Glutamatergic neuron (in vitro differentiated cells): ENCODE data around the gene MAMDC4. TPM values are rescaled to one million over a fixed set of nuclear protein-coding genes. Genes with fewer than 3 reads are reported as not detected.
A peak's percentile ranks its signal among the peaks of the same experiment; 100 is the strongest.
"Not testable (repeated sequence)": the region's sequence is repeated elsewhere in the genome, so short reads cannot be mapped to it uniquely, and the experiment has no call there.

ENCODE experiments used
- DNase-seq: peaks from one replicate; pipeline ENCODE4 v3.0.0; 2022
- H3K27ac Mint-ChIP-seq: one replicate; pipeline ENCODE4 v1.8.0; 2020; ENCODE audit warnings: mild to moderate bottlenecking, mixed read lengths, inconsistent platforms; ENCODE audit not compliant: unreplicated experiment
- H3K27me3 Mint-ChIP-seq: one replicate; pipeline ENCODE4 v1.8.0; 2020; ENCODE audit warnings: mild to moderate bottlenecking, moderate library complexity, mixed read lengths, inconsistent platforms; ENCODE audit not compliant: unreplicated experiment
- H3K36me3 Mint-ChIP-seq: one replicate; pipeline ENCODE4 v1.8.0; 2020; ENCODE audit warnings: mild to moderate bottlenecking, mixed read lengths, inconsistent platforms; ENCODE audit not compliant: unreplicated experiment
- H3K4me1 Mint-ChIP-seq: one replicate; pipeline ENCODE4 v1.8.0; 2020; ENCODE audit warnings: mild to moderate bottlenecking, low read depth, mixed read lengths, inconsistent platforms; ENCODE audit not compliant: unreplicated experiment
- H3K4me3 Mint-ChIP-seq: one replicate; pipeline ENCODE4 v1.8.0; 2020; ENCODE audit warnings: mild to moderate bottlenecking, mixed read lengths, inconsistent platforms; ENCODE audit not compliant: unreplicated experiment
- H3K9me3 Mint-ChIP-seq: one replicate; pipeline ENCODE4 v1.8.0; 2020; ENCODE audit warnings: mild to moderate bottlenecking, moderate library complexity, mixed read lengths, inconsistent platforms; ENCODE audit not compliant: unreplicated experiment
- total RNA-seq: library from RNA; stranded (reverse); fragmentation: NEBNext Ultra II Directional; extraction: Animal tissue kit (Norgen Biotek cat#: 25700); gene quantifications from one replicate; pipeline ENCODE4 v1.2.1, GENCODE V29; 2021; ENCODE audit not compliant: unreplicated experiment
- TF ChIP-seq, protein P1 (sequence below): fragments of 200-600 bp; sonication (generic); IDR thresholded peaks from one replicate; pipeline ENCODE4 v1.5.0; 2021; ENCODE audit not compliant: partially characterized antibody, unreplicated experiment

The MAMDC4 gene
- total RNA-seq, 1 donor from 2014 or later = 17.6 TPM

DNA sequence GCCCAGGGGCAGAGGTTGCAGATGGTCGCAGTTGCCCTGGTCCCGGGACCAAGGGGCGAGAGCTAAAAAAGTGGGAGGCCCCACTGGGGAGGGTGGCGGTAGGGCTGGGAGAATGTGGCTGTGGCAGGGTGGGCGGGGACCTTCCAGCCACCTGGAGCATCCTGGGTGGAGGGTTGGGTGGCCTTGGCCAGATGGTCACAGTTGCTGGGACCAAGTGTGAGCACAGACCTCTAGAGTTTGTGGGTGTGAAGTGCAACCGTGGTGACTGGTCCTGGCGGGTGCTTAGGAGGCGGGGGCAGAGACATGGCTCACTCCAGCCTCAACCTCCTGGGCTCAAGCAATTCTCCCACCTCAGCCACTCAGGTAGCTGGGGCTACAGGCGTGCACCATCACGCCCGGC is 28.5 kb downstream of the MAMDC4 start:
- Mint-ChIP-seq H3K4me3 (no peak overlapping the region), H3K9me3 (peaks cover 5% of the 10 kb centered on the region), H3K27ac (no peak overlapping the region), H3K4me1 (no peaks in the 10 kb centered on the region), H3K27me3 (peaks cover 2% of the 10 kb centered on the region), H3K36me3 (no peaks in the 10 kb centered on the region)
- DNase-seq = no peak
- TF ChIP-seq, protein P1, sequence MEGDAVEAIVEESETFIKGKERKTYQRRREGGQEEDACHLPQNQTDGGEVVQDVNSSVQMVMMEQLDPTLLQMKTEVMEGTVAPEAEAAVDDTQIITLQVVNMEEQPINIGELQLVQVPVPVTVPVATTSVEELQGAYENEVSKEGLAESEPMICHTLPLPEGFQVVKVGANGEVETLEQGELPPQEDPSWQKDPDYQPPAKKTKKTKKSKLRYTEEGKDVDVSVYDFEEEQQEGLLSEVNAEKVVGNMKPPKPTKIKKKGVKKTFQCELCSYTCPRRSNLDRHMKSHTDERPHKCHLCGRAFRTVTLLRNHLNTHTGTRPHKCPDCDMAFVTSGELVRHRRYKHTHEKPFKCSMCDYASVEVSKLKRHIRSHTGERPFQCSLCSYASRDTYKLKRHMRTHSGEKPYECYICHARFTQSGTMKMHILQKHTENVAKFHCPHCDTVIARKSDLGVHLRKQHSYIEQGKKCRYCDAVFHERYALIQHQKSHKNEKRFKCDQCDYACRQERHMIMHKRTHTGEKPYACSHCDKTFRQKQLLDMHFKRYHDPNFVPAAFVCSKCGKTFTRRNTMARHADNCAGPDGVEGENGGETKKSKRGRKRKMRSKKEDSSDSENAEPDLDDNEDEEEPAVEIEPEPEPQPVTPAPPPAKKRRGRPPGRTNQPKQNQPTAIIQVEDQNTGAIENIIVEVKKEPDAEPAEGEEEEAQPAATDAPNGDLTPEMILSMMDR = no peak

DNA sequence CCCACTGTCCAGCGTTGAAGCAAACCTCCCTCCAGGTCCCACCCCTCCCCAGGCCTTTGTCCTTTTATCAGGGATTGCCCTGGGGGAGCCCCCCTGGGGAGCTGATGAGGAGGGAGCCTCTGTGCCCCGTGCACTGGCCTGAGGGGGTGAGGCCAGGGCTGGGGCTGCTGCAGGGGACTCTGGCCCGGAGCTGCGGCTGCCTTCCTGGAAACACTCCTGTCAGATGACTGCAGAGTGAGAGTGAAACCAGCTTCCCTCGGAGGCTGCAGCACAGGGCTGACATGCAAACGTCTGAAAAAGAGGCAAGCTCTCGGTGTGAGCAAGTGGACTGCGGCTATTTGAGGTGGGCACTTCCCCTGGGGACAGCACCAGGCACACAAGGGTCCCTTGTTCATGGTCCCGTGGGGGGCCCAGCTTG is 29.6 kb downstream of the MAMDC4 start:
- Mint-ChIP-seq H3K27me3 (peaks cover 2% of the 10 kb centered on the region), H3K9me3 (peaks cover 2% of the 10 kb centered on the region), H3K36me3 (no peaks in the 10 kb centered on the region), H3K4me1 (no peaks in the 10 kb centered on the region), H3K27ac (no peak overlapping the region), H3K4me3 (no peak overlapping the region)
- no peak for DNase-seq
- TF ChIP-seq, protein P1 = no peak

DNA sequence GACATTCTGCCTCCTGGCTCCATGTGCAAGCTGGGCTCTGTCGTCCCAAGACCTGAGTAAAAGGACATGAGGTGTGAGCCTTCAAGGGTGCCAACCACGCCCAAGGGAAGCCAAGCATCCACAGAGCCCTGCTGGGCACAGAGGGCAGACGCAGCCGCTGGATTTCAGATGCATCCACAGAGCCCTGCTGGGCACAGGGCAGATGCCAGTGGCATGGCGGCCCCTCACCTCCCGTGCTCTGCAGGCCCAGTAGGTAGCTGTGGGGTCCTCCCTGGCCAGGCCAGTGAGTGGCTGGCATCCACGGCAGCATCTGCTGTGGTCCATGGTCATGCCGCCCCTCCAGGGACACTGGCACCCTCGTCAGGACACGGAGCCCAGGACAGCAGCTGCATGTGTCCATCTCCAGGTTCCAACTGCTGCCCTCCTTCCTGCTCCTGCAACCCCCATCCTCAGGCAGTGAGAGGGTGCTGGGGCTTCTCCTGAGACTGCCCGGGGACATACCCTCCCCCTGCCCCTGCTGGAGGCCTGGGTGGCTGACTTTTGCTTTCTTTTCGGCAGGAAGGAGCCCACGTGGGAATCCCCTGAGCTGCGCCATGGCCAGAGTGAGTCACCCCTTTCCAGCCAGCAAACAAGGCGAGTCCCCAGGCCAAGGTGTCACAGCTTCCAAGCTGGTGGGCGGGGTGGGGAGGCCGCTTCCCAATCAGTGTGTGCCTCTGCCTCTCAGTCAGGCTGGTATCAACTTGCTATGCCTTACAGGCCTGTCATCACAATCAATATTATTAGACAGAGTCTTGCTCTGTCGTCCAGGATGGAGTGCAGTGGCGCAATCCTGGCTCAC is 30.2 kb downstream of the MAMDC4 start:
- no peak overlapping the region for H3K27ac Mint-ChIP-seq
- H3K36me3 Mint-ChIP-seq = no peaks in the 10 kb centered on the region
- TF ChIP-seq, protein P1 = no peak
- H3K4me3 Mint-ChIP-seq = no peak overlapping the region
- H3K9me3 Mint-ChIP-seq = peaks cover 2% of the 10 kb centered on the region
- DNase-seq = no peak
- H3K4me1 Mint-ChIP-seq = peaks cover 2% of the 10 kb centered on the region
- H3K27me3 Mint-ChIP-seq = peaks cover 2% of the 10 kb centered on the region

DNA sequence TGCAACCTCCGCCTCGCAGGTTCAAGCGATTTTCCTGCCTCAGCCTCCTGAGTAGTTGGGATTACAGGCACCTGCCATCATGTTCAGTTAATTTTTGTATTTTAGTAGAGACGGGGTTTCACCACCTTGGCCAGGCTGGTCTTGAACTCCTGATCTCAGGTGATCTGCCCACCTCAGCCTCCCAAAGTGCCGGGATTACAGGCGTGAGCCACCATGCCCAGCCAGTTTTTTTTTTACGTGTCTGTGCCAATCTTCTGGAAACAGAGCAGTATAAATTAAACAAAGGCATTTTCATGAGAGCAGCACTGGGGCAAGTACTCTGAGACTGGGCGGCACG is 30.8 kb downstream of the MAMDC4 start:
- not testable (repeated sequence) for H3K36me3 Mint-ChIP-seq, H3K4me3 Mint-ChIP-seq

DNA sequence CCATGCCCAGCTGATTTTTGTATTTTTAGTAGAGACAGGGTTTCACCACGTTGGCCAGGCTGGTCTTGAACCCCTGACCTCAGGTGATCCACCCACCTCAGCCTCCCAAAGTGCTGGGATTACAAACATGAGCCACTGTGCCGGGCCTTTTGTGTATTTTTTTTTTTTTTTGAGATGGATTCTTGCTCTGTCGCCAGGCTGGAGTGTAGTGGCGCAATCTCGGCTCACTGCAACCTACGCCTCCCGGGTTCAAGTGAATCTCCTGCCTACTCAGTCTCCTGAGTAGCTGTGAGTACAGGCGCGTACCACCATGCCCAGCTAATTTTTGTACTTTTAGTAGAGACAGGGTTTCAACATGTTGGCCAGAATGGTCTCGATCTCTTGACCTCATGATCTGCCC is 31.5 kb downstream of the MAMDC4 start:
- H3K9me3 Mint-ChIP-seq, H3K27me3 Mint-ChIP-seq, H3K4me1 Mint-ChIP-seq, H3K36me3 Mint-ChIP-seq, H3K4me3 Mint-ChIP-seq, DNase-seq, H3K27ac Mint-ChIP-seq: not testable (repeated sequence)

More for the DNA sequence above, 30.8 kb downstream of the MAMDC4 start:
- not testable (repeated sequence) for H3K27ac Mint-ChIP-seq, H3K27me3 Mint-ChIP-seq, H3K4me1 Mint-ChIP-seq, H3K9me3 Mint-ChIP-seq, DNase-seq

DNA sequence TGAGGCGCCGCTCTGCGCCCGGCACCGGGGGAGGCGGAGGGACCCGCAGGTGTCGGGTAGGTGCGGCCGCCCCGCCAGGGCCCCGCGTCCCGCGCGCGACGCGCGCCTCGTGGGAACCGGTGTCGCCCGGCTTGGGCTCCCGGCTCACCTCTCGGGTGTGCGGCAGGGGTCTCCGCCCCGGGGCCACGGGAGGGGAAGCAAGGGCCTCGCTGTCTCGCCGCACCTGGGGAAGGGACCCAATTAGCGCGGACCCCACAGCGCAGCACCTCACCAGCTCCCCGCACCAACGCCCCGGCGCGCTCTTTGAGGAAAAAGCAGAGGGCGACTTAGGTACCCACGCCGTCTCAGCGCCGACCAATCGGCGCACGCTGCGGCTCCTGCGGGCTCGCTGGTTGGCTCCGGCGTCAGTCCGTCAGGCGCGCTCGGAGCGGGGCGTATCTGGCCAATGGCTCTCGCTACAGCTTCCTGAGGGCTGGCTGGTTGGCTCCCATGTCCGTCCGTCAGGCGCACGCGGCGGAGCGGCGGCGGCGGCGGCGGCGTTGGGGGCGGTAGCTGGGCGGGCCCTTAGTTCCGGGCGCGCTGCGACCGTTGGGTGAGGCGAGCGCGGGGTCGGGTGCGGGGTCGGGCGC is 33.9 kb downstream of the MAMDC4 start, which contains the start of gene TRAF2:
TSS of gene TRAF2 (plus strand) at position 567 of the 629 bp plus-strand sequence. CDS start 12,225 bp downstream, outside the sequence.
- Mint-ChIP-seq H3K9me3 (peaks cover 3% of the 10 kb centered on the region), H3K36me3 (no peaks in the 10 kb centered on the region), H3K27ac (peak within 1 kb of the TSS; percentile 79), H3K4me3 (peak within 1 kb of the TSS; percentile 92), H3K27me3 (no peaks in the 10 kb centered on the region), H3K4me1 (peaks cover 4% of the 10 kb centered on the region)
- TF ChIP-seq, protein P1 = no peak
- peak; percentile 99 for DNase-seq
